H1 (cell line): Measurements from ENCODE around the gene CA10. TPM values are rescaled to one million over a fixed set of nuclear protein-coding genes. Genes with fewer than 3 reads are reported as not detected.

Experiments
- CTCF ChIA-PET: fragments of 300-600 bp; sonication (Branson Sonifier 250); formaldehyde crosslinking; loops from one replicate; lab custom pipeline; 2021; ENCODE audit not compliant: partially characterized antibody; lab: Charles Lee
- POLR2A ChIA-PET: fragments of 300-600 bp; sonication (Branson Sonifier 250); formaldehyde crosslinking; loops from one replicate; lab custom pipeline; 2021; ENCODE audit warnings: inconsistent platforms; ENCODE audit not compliant: partially characterized antibody; lab: Charles Lee
- DNase-seq, 2 experiments: peaks; one replicate each; pipeline versions ENCODE4 v3.0.0 to v3.0.0-alpha.2; 2010 to 2022; ENCODE audit warnings: low spot score in 2 of 2, low read depth in 1 of 2, mixed read lengths in 1 of 2
- FAIRE-seq: peaks from 2 replicates; lab custom pipeline; 2011; peaks lifted over from hg19 to GRCh38; lab: Jason Lieb, UNC
- H2AFZ ChIP-seq: 2 replicates; pipeline ENCODE4 v1.8.1; 2012; ENCODE audit warnings: low read length, inconsistent platforms
- H2AK5ac ChIP-seq: 2 replicates; pipeline ENCODE4 v1.6.1; 2013; ENCODE audit warnings: low read depth, low read length
- H2BK120ac ChIP-seq: replicated peaks from 2 replicates; pipeline ENCODE3; 2013; ENCODE audit warnings: low read depth, low read length, inconsistent platforms
- H2BK12ac ChIP-seq: 2 replicates; pipeline ENCODE4 v1.6.1; 2013; ENCODE audit warnings: low read depth, low read length
- H2BK15ac ChIP-seq: 2 replicates; pipeline ENCODE4 v1.6.1; 2013; ENCODE audit warnings: low read length
- H2BK20ac ChIP-seq: 2 replicates; pipeline ENCODE4 v1.6.1; 2013; ENCODE audit warnings: low read length
- H2BK5ac ChIP-seq: 2 replicates; pipeline ENCODE4 v1.6.1; 2013; ENCODE audit warnings: low read depth, low read length
- H3K14ac ChIP-seq: 2 replicates; pipeline ENCODE4 v1.6.1; 2013; ENCODE audit warnings: inconsistent platforms; ENCODE audit not compliant: insufficient read length
- H3K18ac ChIP-seq: 2 replicates; pipeline ENCODE4 v1.6.1; 2013; ENCODE audit warnings: low read length; ENCODE audit errors: extremely low read depth
- H3K23ac ChIP-seq: 2 replicates; pipeline ENCODE4 v1.6.1; 2013; ENCODE audit warnings: inconsistent platforms; ENCODE audit not compliant: insufficient read length
- H3K23me2 ChIP-seq: 2 replicates; pipeline ENCODE4 v1.6.1; 2013; ENCODE audit warnings: low read depth, low read length
- H3K27ac ChIP-seq: 2 replicates; pipeline ENCODE4 v1.6.1; 2011; ENCODE audit warnings: low read depth, low read length, inconsistent platforms
- H3K27me3 ChIP-seq, 4 experiments: replicated peaks in 1 of 4; 1 replicate in 1 of 4; 2 replicates in 3 of 4; pipeline versions ENCODE4 v1.6.1 to v1.8.1; 2011 to 2013; ENCODE audit warnings: low read length in 3 of 4, mild to moderate bottlenecking in 3 of 4, inconsistent platforms in 2 of 4, mixed read lengths in 2 of 4, moderate library complexity in 1 of 4; ENCODE audit not compliant: control insufficient read depth in 3 of 4, insufficient read depth in 3 of 4; ENCODE audit errors: extremely low read depth in 1 of 4
- H3K36me3 ChIP-seq, 4 experiments: 2 replicates each; pipeline versions ENCODE4 v1.6.1 to v1.8.1; 2011 to 2013; ENCODE audit warnings: mild to moderate bottlenecking in 4 of 4, low read length in 3 of 4, moderate library complexity in 2 of 4, control low read depth in 1 of 4, inconsistent platforms in 1 of 4; ENCODE audit not compliant: insufficient read depth in 4 of 4, control insufficient read depth in 2 of 4
- H3K4ac ChIP-seq: replicated peaks from 2 replicates; pipeline ENCODE3; 2013; ENCODE audit warnings: low read length, low read depth, mixed read lengths, inconsistent platforms; ENCODE audit not compliant: insufficient read length
- H3K4me1 ChIP-seq, 4 experiments: replicated peaks in 1 of 4; 1 replicate in 1 of 4; 2 replicates in 3 of 4; pipeline versions ENCODE4 v1.6.1 to v1.8.1; 2011 to 2013; ENCODE audit warnings: low read length in 3 of 4, inconsistent platforms in 2 of 4, mixed read lengths in 1 of 4; ENCODE audit not compliant: insufficient read depth in 4 of 4, control insufficient read depth in 3 of 4
- H3K4me2 ChIP-seq, 2 experiments: 2 replicates each; pipeline versions ENCODE4 v1.6.1 to v1.8.1; 2011 to 2013; ENCODE audit warnings: low read depth in 2 of 2, low read length in 2 of 2, control low read depth in 1 of 2, inconsistent platforms in 1 of 2, mild to moderate bottlenecking in 1 of 2; ENCODE audit not compliant: insufficient read depth in 1 of 2
- H3K4me3 ChIP-seq, 4 experiments: fragments of 200-600, 300-600 bp in 1 of 4; sonication (generic), shearing (Covaris generic), sonication (Bioruptor Twin) in 1 of 4; 2 replicates each; pipeline versions ENCODE4 v1.5.1 to v1.8.1; 2011 to 2016; ENCODE audit warnings: low read length in 4 of 4, low read depth in 3 of 4, control low read depth in 2 of 4, inconsistent platforms in 2 of 4, mild to moderate bottlenecking in 2 of 4, mixed read lengths in 1 of 4, moderate library complexity in 1 of 4; ENCODE audit not compliant: insufficient read depth in 2 of 4; ENCODE audit errors: extremely low read depth in 1 of 4
- H3K56ac ChIP-seq: replicated peaks from 2 replicates; pipeline ENCODE3; 2013; ENCODE audit warnings: low read depth, mild to moderate bottlenecking, mixed read lengths, low read length, inconsistent platforms; ENCODE audit not compliant: insufficient read length
- H3K79me1 ChIP-seq: 2 replicates; pipeline ENCODE4 v1.6.1; 2013; ENCODE audit warnings: low read depth, low read length, control low read depth
- H3K79me2 ChIP-seq, 2 experiments: 2 replicates each; pipeline versions ENCODE4 v1.6.1 to v1.8.1; 2012 to 2013; ENCODE audit warnings: low read length in 2 of 2, mild to moderate bottlenecking in 2 of 2, inconsistent platforms in 1 of 2; ENCODE audit not compliant: insufficient read depth in 2 of 2, control insufficient read depth in 1 of 2
- H3K9ac ChIP-seq, 4 experiments: replicated peaks in 1 of 4; 1 replicate in 1 of 4; 2 replicates in 3 of 4; pipeline versions ENCODE4 v1.6.1 to v1.8.1; 2011 to 2013; ENCODE audit warnings: low read depth in 3 of 4, low read length in 3 of 4, control low read depth in 2 of 4, mild to moderate bottlenecking in 2 of 4, moderate library complexity in 2 of 4, inconsistent platforms in 1 of 4; ENCODE audit errors: extremely low read depth in 1 of 4
- H3K9me3 ChIP-seq, 2 experiments: 2 replicates each; pipeline versions ENCODE4 v1.6.1 to v1.8.1; 2012 to 2013; ENCODE audit warnings: mild to moderate bottlenecking in 2 of 2, moderate library complexity in 2 of 2, control low read depth in 1 of 2, inconsistent platforms in 1 of 2, low read depth in 1 of 2, low read length in 1 of 2, mixed read lengths in 1 of 2; ENCODE audit not compliant: insufficient read depth in 2 of 2
- H4K20me1 ChIP-seq, 2 experiments: replicated peaks in 1 of 2; 2 replicates each; pipeline versions ENCODE3 to v1.8.1; 2011 to 2013; ENCODE audit warnings: inconsistent platforms in 2 of 2, low read length in 2 of 2, mild to moderate bottlenecking in 1 of 2; ENCODE audit not compliant: insufficient read depth in 2 of 2, control insufficient read depth in 1 of 2
- H4K5ac ChIP-seq: 2 replicates; pipeline ENCODE4 v1.6.1; 2013; ENCODE audit warnings: low read length, low read depth, mixed read lengths, inconsistent platforms; ENCODE audit not compliant: insufficient read length
- H4K8ac ChIP-seq: 2 replicates; pipeline ENCODE4 v1.8.0; 2013; ENCODE audit warnings: mild to moderate bottlenecking, moderate library complexity, low read length, inconsistent platforms; ENCODE audit not compliant: insufficient read depth; ENCODE audit errors: extremely low read depth
- H4K91ac ChIP-seq: replicated peaks from 2 replicates; pipeline ENCODE3; 2013; ENCODE audit warnings: low read length, mixed read lengths, inconsistent platforms; ENCODE audit not compliant: insufficient read length
- HDAC6 ChIP-seq: IDR thresholded peaks from one replicate; pipeline ENCODE4 v1.7.1; 2012; ENCODE audit warnings: low read depth, mild to moderate bottlenecking, inconsistent platforms, low read length, moderate library complexity
- JUN ChIP-seq: IDR thresholded peaks from 2 replicates; pipeline ENCODE4 v1.6.1; 2011; ENCODE audit warnings: low read depth, mild to moderate bottlenecking, improper control_type of control experiment, low read length
- KDM5A ChIP-seq: fragments of 200-600 bp; IDR thresholded peaks from 2 replicates; pipeline ENCODE4 v1.7.1; 2012; ENCODE audit warnings: mild to moderate bottlenecking, low read length, inconsistent platforms, mixed read lengths
- NRF1 ChIP-seq: IDR thresholded peaks from 2 replicates; pipeline ENCODE4 v1.6.1; 2011; ENCODE audit warnings: mild to moderate bottlenecking, low read depth, low read length, improper control_type of control experiment
- POU5F1 ChIP-seq: IDR thresholded peaks from 2 replicates; pipeline ENCODE4 v1.6.1; 2011; ENCODE audit warnings: low read depth, mild to moderate bottlenecking, low read length, moderate library complexity
- RAD21 ChIP-seq, 2 experiments: IDR thresholded peaks in 1 of 2; conservative IDR thresholded peaks in 1 of 2; 2 replicates each; pipeline ENCODE4 v1.6.1; 2011; ENCODE audit warnings: low read depth in 2 of 2, low read length in 2 of 2, improper control_type of control experiment in 1 of 2, inconsistent platforms in 1 of 2, mild to moderate bottlenecking in 1 of 2, moderate library complexity in 1 of 2
- SAP30 ChIP-seq: fragments of 300-600 bp; sonication (generic); IDR thresholded peaks from 2 replicates; pipeline ENCODE4 v1.7.1; 2012; ENCODE audit warnings: low read length, moderate library complexity, mild to moderate bottlenecking, inconsistent platforms; ENCODE audit not compliant: insufficient read depth, insufficient replicate concordance
- TCF12 ChIP-seq: IDR thresholded peaks from 2 replicates; pipeline ENCODE4 v1.6.1; 2011; ENCODE audit warnings: low read depth, mild to moderate bottlenecking, low read length
- WGBS, 2 experiments: shearing (Covaris generic) in 1 of 2; methylation state at CpG; one replicate each; pipeline versions ENCODE4 v1.1.6 to v1.1.7; 2013 to 2015; ENCODE audit warnings: low lambda C conversion rate in 2 of 2, mixed read lengths in 2 of 2, inconsistent platforms in 1 of 2, low coverage in 1 of 2, missing lambda C conversion rate in 1 of 2; ENCODE audit not compliant: insufficient replicate concordance in 2 of 2, insufficient coverage in 1 of 2, insufficient read length in 1 of 2; ENCODE audit errors: extremely low coverage in 1 of 2, missing lambda C conversion rate in 1 of 2; 5-methylcytosine and 5-hydroxymethylcytosine counted together
- polyA plus RNA-seq, 7 experiments: library from polyadenylated mRNA; depleted of rRNA in 3 of 7; stranded (reverse) in 5 of 7; unstranded in 2 of 7; fragments of >200 nt in 5 of 7; fragments of 200-250 nt in 2 of 7; gene quantifications; 1 replicate in 5 of 7; 2 replicates in 1 of 7; 4 replicates in 1 of 7; pipeline versions ENCODE4 v1.2.1 to v1.2.3, GENCODE V29; 2011 to 2013; ENCODE audit warnings: missing spikeins in 2 of 7, mixed read lengths in 2 of 7
- total RNA-seq: library from RNA; stranded (reverse); fragmentation: NEBNext Ultra II Directional; extraction: Animal tissue kit (Norgen Biotek cat#: 25700); gene quantifications from 2 replicates; pipeline ENCODE4 v1.2.1, GENCODE V29; 2021
- TF ChIP-seq, protein P1 (sequence below), 3 experiments: IDR thresholded peaks; 1 replicate in 2 of 3; 2 replicates in 1 of 3; pipeline versions ENCODE4 v1.5.1 to v1.6.1; 2011; ENCODE audit warnings: low read length in 3 of 3, mild to moderate bottlenecking in 3 of 3, inconsistent platforms in 2 of 3, low read depth in 1 of 3, moderate library complexity in 1 of 3; ENCODE audit not compliant: insufficient read depth in 1 of 3; ENCODE audit errors: control extremely low read depth in 1 of 3
- TF ChIP-seq, protein P2 (sequence below): IDR thresholded peaks from 2 replicates; pipeline ENCODE4 v1.6.1; 2011; ENCODE audit warnings: low read length, improper control_type of control experiment

The CA10 gene
- total and polyA plus RNA-seq, 2 of the 8 experiments (the other 6 are each of a cell fraction or from before 2014, with no cell fraction given), result 0.60 to 0.63 TPM

GRCh38 chr17:51901242-51901641 lies 257.3 kb downstream of the CA10 start:
- Histone ChIP-seq H2BK12ac (no peak overlapping the region), H3K4me1 (no peaks in the 10 kb centered on the region), H2BK20ac (no peak overlapping the region), H3K36me3 (no peaks in the 10 kb centered on the region), H3K14ac (no peak overlapping the region), H3K4me3 (no peak overlapping the region), H4K5ac (no peak overlapping the region), H4K91ac (no peak overlapping the region), H3K23me2 (no peaks in the 10 kb centered on the region), H2BK15ac (no peak overlapping the region), H3K56ac (no peak overlapping the region), H3K27me3 (no peaks in the 10 kb centered on the region), H3K4ac (no peak overlapping the region), H3K27ac (no peak overlapping the region), H3K4me2 (no peak overlapping the region), H3K9ac (no peak overlapping the region), H3K9me3 (no peaks in the 10 kb centered on the region), H3K18ac (no peak overlapping the region), H2AFZ (no peak overlapping the region), H3K23ac (no peak overlapping the region), H2AK5ac (no peak overlapping the region), H3K79me2 (no peaks in the 10 kb centered on the region), H4K8ac (no peak overlapping the region), H3K79me1 (no peaks in the 10 kb centered on the region), H2BK120ac (no peak overlapping the region), H2BK5ac (no peak overlapping the region), H4K20me1 (no peaks in the 10 kb centered on the region)
- DNase-seq, result peak in 1 of 2 experiments; percentile 46
- 73% methylated on average over 1 of the region's 1 CpG; no CpG with 5 or more reads in 1 of the 2 experiments for WGBS, 2 experiments
- no peak for FAIRE-seq
- ChIA-PET CTCF (interaction anchor here (0.6 to 2.4 kb wide), 15 partner anchors 8 to 233 kb away, joined by 3 to 12 read pairs (median 4); no protein-coding TSS in a partner anchor), POLR2A (no interaction called here)
- TF ChIP-seq JUN (no peak), NRF1 (no peak), HDAC6 (no peak), KDM5A (no peak), SAP30 (no peak), TCF12 (no peak), POU5F1 (no peak), RAD21 (IDR thresholded peaks at IDR 0.05 in 1 of 2, conservative IDR thresholded peaks at IDR 0.05 in 1 of 2; ENCODE audit: low read depth in 2 of 2, low read length in 2 of 2) (peak; percentile 56 to 61)
- TF ChIP-seq, protein P1, sequence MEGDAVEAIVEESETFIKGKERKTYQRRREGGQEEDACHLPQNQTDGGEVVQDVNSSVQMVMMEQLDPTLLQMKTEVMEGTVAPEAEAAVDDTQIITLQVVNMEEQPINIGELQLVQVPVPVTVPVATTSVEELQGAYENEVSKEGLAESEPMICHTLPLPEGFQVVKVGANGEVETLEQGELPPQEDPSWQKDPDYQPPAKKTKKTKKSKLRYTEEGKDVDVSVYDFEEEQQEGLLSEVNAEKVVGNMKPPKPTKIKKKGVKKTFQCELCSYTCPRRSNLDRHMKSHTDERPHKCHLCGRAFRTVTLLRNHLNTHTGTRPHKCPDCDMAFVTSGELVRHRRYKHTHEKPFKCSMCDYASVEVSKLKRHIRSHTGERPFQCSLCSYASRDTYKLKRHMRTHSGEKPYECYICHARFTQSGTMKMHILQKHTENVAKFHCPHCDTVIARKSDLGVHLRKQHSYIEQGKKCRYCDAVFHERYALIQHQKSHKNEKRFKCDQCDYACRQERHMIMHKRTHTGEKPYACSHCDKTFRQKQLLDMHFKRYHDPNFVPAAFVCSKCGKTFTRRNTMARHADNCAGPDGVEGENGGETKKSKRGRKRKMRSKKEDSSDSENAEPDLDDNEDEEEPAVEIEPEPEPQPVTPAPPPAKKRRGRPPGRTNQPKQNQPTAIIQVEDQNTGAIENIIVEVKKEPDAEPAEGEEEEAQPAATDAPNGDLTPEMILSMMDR (IDR thresholded peaks at IDR 0.05; ENCODE audit: control extremely low read depth in 1 of 3, insufficient read depth in 1 of 3, low read depth in 1 of 3, low read length in 3 of 3), result peak; percentile 39 to 59 (median 49)
- TF ChIP-seq, protein P2, sequence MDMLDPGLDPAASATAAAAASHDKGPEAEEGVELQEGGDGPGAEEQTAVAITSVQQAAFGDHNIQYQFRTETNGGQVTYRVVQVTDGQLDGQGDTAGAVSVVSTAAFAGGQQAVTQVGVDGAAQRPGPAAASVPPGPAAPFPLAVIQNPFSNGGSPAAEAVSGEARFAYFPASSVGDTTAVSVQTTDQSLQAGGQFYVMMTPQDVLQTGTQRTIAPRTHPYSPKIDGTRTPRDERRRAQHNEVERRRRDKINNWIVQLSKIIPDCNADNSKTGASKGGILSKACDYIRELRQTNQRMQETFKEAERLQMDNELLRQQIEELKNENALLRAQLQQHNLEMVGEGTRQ, result no peak
